Breast epithelium (tissue), 4 donors: ENCODE results near the gene ZNHIT2. TPM values are rescaled to one million over a fixed set of nuclear protein-coding genes. Genes with fewer than 3 reads are reported as not detected.
A peak's percentile ranks its signal among the peaks of the same experiment; 100 is the strongest.

Source experiments
- DNase-seq, 2 donors: peaks; one replicate each; pipeline ENCODE4 v3.0.0-alpha.2; 2019; ENCODE audit warnings: low spot score in 2 of 2
- H3K27ac ChIP-seq, 2 donors: fragments of 200-600 bp; sonication (generic) in 1 of 2; one replicate each; pipeline ENCODE4 v1.5.1; 2016 to 2019; ENCODE audit warnings: mild to moderate bottlenecking in 1 of 2
- H3K27me3 ChIP-seq, 2 donors: fragments of 200-600 bp; sonication (generic) in 1 of 2; one replicate each; pipeline versions ENCODE4 v1.5.1 to v1.6.0; 2017 to 2019; ENCODE audit warnings: control low read depth in 1 of 2, mild to moderate bottlenecking in 1 of 2
- H3K36me3 ChIP-seq: fragments of 200-600 bp; one replicate; pipeline ENCODE4 v1.5.1; 2019
- H3K4me1 ChIP-seq, 2 donors: fragments of 200-600 bp; sonication (generic); one replicate each; pipeline ENCODE4 v1.5.1; 2016 to 2019; ENCODE audit warnings: control low read depth in 1 of 2
- H3K4me3 ChIP-seq, 3 donors: fragments of 200-600 bp; sonication (generic); 1 replicate in 2 of 3; 2 replicates in 1 of 3; pipeline ENCODE4 v1.5.1; 2016 to 2019; ENCODE audit warnings: mild to moderate bottlenecking in 3 of 3, moderate library complexity in 2 of 3
- H3K9me3 ChIP-seq, 2 donors: fragments of 200-600 bp; sonication (generic) in 1 of 2; one replicate each; pipeline ENCODE4 v1.5.1; 2016 to 2019; ENCODE audit warnings: control low read depth in 1 of 2
- CTCF ChIP-seq, 3 donors: fragments of 450-650 bp; IDR thresholded peaks; one replicate each; pipeline ENCODE4 v1.5.1; 2016 to 2017; ENCODE audit warnings: antibody characterized with exemption in 3 of 3, mild to moderate bottlenecking in 3 of 3, moderate library complexity in 3 of 3
- POLR2A ChIP-seq: fragments of 450-650 bp; IDR thresholded peaks from one replicate; pipeline ENCODE4 v1.6.1; 2016; ENCODE audit warnings: antibody characterized with exemption, mild to moderate bottlenecking, moderate library complexity
- POLR2AphosphoS5 ChIP-seq, 3 donors: sonication (generic); formaldehyde crosslinking; IDR thresholded peaks; one replicate each; pipeline ENCODE4 v1.6.1; 2017; ENCODE audit warnings: antibody characterized with exemption in 3 of 3
- intact Hi-C: fragments of 100-400 bp; cut with DNase I; formaldehyde crosslinking; loops from one replicate; pipeline ENCODE4 v1.15.1; 2023; ENCODE audit warnings: low total_unique reads
- total RNA-seq, 3 donors: library from RNA; depleted of rRNA; stranded (reverse); fragments of >200 nt; gene quantifications; one replicate each; pipeline ENCODE4 v1.1.0, GENCODE V29; 2016

Gene ZNHIT2
- total RNA-seq, 3 donors from 2014 or later = 14.6 to 23.3 (median 20.3) TPM

- intact Hi-C loops = no loop called here
- peaks cover 6 to 17% of the 10 kb centered on the region in 2 donors for H3K4me1 ChIP-seq
- TF ChIP-seq POLR2A (no peak), CTCF (IDR thresholded peaks at IDR 0.05) (no peak), POLR2AphosphoS5 (IDR thresholded peaks at IDR 0.05) (no peak)
- peaks cover 5% of the 10 kb centered on the region for H3K36me3 ChIP-seq
- H3K27me3 ChIP-seq = no peaks in the 10 kb centered on the region
- peak overlapping the region in 1 of 2 donors; percentile 68 for H3K27ac ChIP-seq
- peak overlapping the region in 1 of 3 donors; percentile 57 for H3K4me3 ChIP-seq
- DNase-seq = no peak
- H3K9me3 ChIP-seq = no peaks in the 10 kb centered on the region
Measured at GRCh38 chr11:65113361-65113756, 4.1 kb downstream of the ZNHIT2 start.

- H3K27me3 ChIP-seq = no peaks in the 10 kb centered on the region
- DNase-seq = no peak
- no peaks in the 10 kb centered on the region for H3K9me3 ChIP-seq
- peak overlapping the region; percentile 35 to 57 (median 51) for H3K4me3 ChIP-seq
- TF ChIP-seq POLR2AphosphoS5 (IDR thresholded peaks at IDR 0.05) (peak; percentile 28 to 48 (median 42)), CTCF (IDR thresholded peaks at IDR 0.05) (peak; percentile 65 to 83 (median 73)), POLR2A (no peak)
- intact Hi-C loops = no loop called here
- peaks cover 5% of the 10 kb centered on the region for H3K36me3 ChIP-seq
- H3K4me1 ChIP-seq = peaks cover 6 to 17% of the 10 kb centered on the region in 2 donors
- H3K27ac ChIP-seq = peak overlapping the region; percentile 34 to 68
Measured at GRCh38 chr11:65112546-65113360, 4.7 kb downstream of the ZNHIT2 start.

- Histone ChIP-seq H3K4me3 (peak within 1 kb of the TSS; percentile 35 to 57 (median 51)), H3K9me3 (no peaks in the 10 kb centered on the region), H3K27me3 (no peaks in the 10 kb centered on the region), H3K36me3 (peaks cover 5% of the 10 kb centered on the region), H3K4me1 (peaks cover 6 to 17% of the 10 kb centered on the region in 2 donors), H3K27ac (peak within 1 kb of the TSS; percentile 34 to 68)
- intact Hi-C loops = no loop called here
- TF ChIP-seq POLR2A = no peak
- TF ChIP-seq CTCF (IDR thresholded peaks at IDR 0.05) = no peak
- peak; percentile 41 to 77 (median 71) for TF ChIP-seq POLR2AphosphoS5 (IDR thresholded peaks at IDR 0.05)
- peak; percentile 95 to 97 for DNase-seq
Measured at GRCh38 chr11:65111744-65112545, 5.6 kb downstream of the ZNHIT2 start, which contains the start of gene TM7SF2. Gene TM7SF2, plus strand, starts transcription at chr11:65111872. Its CDS starts 144 bp downstream, at chr11:65112016.

GRCh38 chr11:65111159-65111743 lies 6.2 kb downstream of the ZNHIT2 start:
- Histone ChIP-seq H3K4me1 (peaks cover 6 to 12% of the 10 kb centered on the region in 2 donors), H3K27ac (peak overlapping the region in 1 of 2 donors; percentile 68), H3K4me3 (peak overlapping the region in 2 of 3 donors; percentile 51 to 57), H3K36me3 (peaks cover 5% of the 10 kb centered on the region), H3K27me3 (no peaks in the 10 kb centered on the region), H3K9me3 (no peaks in the 10 kb centered on the region)
- DNase-seq = no peak
- TF ChIP-seq POLR2A (no peak), POLR2AphosphoS5 (IDR thresholded peaks at IDR 0.05) (no peak), CTCF (IDR thresholded peaks at IDR 0.05) (no peak)
- intact Hi-C loops = no loop called here
